Karpas-422 (cell line): ENCODE data around the gene MAGEB17. TPM values are rescaled to one million over a fixed set of nuclear protein-coding genes. Genes with fewer than 3 reads are reported as not detected.

Source experiments
- DNase-seq: peaks from one replicate; pipeline ENCODE4 v3.0.0-alpha.2; 2015
- H2AFZ ChIP-seq: fragments of 200-600 bp; sonication (generic); 2 replicates; pipeline ENCODE4 v1.6.1; 2014; ENCODE audit warnings: antibody characterized with exemption, low read length, mixed read lengths
- H3K27ac ChIP-seq: fragments of 200-600 bp; sonication (generic); 2 replicates; pipeline ENCODE4 v1.5.1; 2014; ENCODE audit warnings: mild to moderate bottlenecking, low read length, moderate library complexity
- H3K27me3 ChIP-seq: fragments of 200-600 bp; sonication (generic); 2 replicates; pipeline ENCODE4 v1.6.1; 2014; ENCODE audit warnings: low read length, mixed read lengths
- H3K36me3 ChIP-seq: fragments of 200-600 bp; sonication (generic); 2 replicates; pipeline ENCODE4 v1.6.1; 2014; ENCODE audit warnings: low read length, mixed read lengths; ENCODE audit not compliant: insufficient read depth
- H3K4me1 ChIP-seq: fragments of 200-600 bp; sonication (generic); 2 replicates; pipeline ENCODE4 v1.6.1; 2014; ENCODE audit warnings: mild to moderate bottlenecking, low read length, mixed read lengths
- H3K4me2 ChIP-seq: fragments of 200-600 bp; sonication (generic); 2 replicates; pipeline ENCODE4 v1.6.1; 2014; ENCODE audit warnings: low read length, low read depth, mild to moderate bottlenecking; ENCODE audit not compliant: poor library complexity, severe bottlenecking
- H3K4me3 ChIP-seq: fragments of 200-600 bp; sonication (generic); 2 replicates; pipeline ENCODE4 v1.5.1; 2014; ENCODE audit warnings: mild to moderate bottlenecking, antibody characterized with exemption, low read length, mixed read lengths
- H3K79me2 ChIP-seq: fragments of 200-600 bp; sonication (generic); 2 replicates; pipeline ENCODE4 v1.6.1; 2014; ENCODE audit warnings: mild to moderate bottlenecking, low read length, mixed read lengths
- H3K9ac ChIP-seq: fragments of 200-600 bp; sonication (generic); 2 replicates; pipeline ENCODE4 v1.6.0; 2014; ENCODE audit warnings: low read length
- H3K9me2 ChIP-seq: fragments of 200-600 bp; sonication (generic), shearing (Covaris generic); replicated peaks from 2 replicates; pipeline ENCODE4 v1.6.0; 2014; ENCODE audit warnings: mild to moderate bottlenecking, low read length, moderate library complexity; ENCODE audit not compliant: insufficient read depth
- H3K9me3 ChIP-seq: fragments of 300-700, 200-600 bp; sonication (generic); 2 replicates; pipeline ENCODE4 v1.6.1; 2014; ENCODE audit warnings: low read length, mixed read lengths
- H4K20me1 ChIP-seq: fragments of 200-600 bp; sonication (generic); 2 replicates; pipeline ENCODE4 v1.6.1; 2014; ENCODE audit warnings: mild to moderate bottlenecking, antibody characterized with exemption, low read length, low read depth; ENCODE audit not compliant: insufficient read depth
- total RNA-seq: library from RNA; depleted of rRNA; stranded (reverse); fragments of >200 nt; shearing (Covaris generic); gene quantifications from 2 replicates; pipeline ENCODE4 v1.2.3, GENCODE V29; 2014; ENCODE audit warnings: low replicate concordance

Gene MAGEB17
- total RNA-seq, 1 experiment from 2014 or later: not detected

- H3K27ac ChIP-seq: no peak overlapping the region
- no peaks in the 10 kb centered on the region for H3K9me2 ChIP-seq
- H4K20me1 ChIP-seq: no peaks in the 10 kb centered on the region
- no peak overlapping the region for H3K4me3 ChIP-seq
- H3K79me2 ChIP-seq: no peaks in the 10 kb centered on the region
- H3K27me3 ChIP-seq: no peaks in the 10 kb centered on the region
- no peak for DNase-seq
- H2AFZ ChIP-seq: no peak overlapping the region
- no peaks in the 10 kb centered on the region for H3K9me3 ChIP-seq
- no peaks in the 10 kb centered on the region for H3K36me3 ChIP-seq
- H3K9ac ChIP-seq: no peak overlapping the region
- no peak overlapping the region for H3K4me2 ChIP-seq
- no peaks in the 10 kb centered on the region; the same call in 1 of the 2 replicates for H3K4me1 ChIP-seq
These were observed 18.4 kb downstream of the MAGEB17 start for GRCh38 chrX:16185725-16186136.

GRCh38 chrX:16186380-16187007 is 19.2 kb downstream of the MAGEB17 start:
- Histone ChIP-seq H3K27ac (no peak overlapping the region), H3K9me2 (no peaks in the 10 kb centered on the region), H3K9me3 (no peaks in the 10 kb centered on the region), H3K9ac (no peak overlapping the region), H3K4me2 (no peak overlapping the region), H4K20me1 (no peaks in the 10 kb centered on the region), H3K4me3 (no peak overlapping the region), H2AFZ (no peak overlapping the region), H3K4me1 (no peaks in the 10 kb centered on the region; the same call in 1 of the 2 replicates), H3K27me3 (no peaks in the 10 kb centered on the region), H3K79me2 (no peaks in the 10 kb centered on the region), H3K36me3 (no peaks in the 10 kb centered on the region)
- no peak for DNase-seq

- no peaks in the 10 kb centered on the region for H3K79me2 ChIP-seq
- H2AFZ ChIP-seq: no peak overlapping the region
- no peaks in the 10 kb centered on the region for H4K20me1 ChIP-seq
- no peak overlapping the region for H3K27ac ChIP-seq
- H3K4me1 ChIP-seq: no peaks in the 10 kb centered on the region; the same call in 1 of the 2 replicates
- H3K36me3 ChIP-seq: no peaks in the 10 kb centered on the region
- H3K4me2 ChIP-seq: no peak overlapping the region
- H3K4me3 ChIP-seq: no peak overlapping the region
- no peaks in the 10 kb centered on the region for H3K27me3 ChIP-seq
- H3K9me2 ChIP-seq: no peaks in the 10 kb centered on the region
- no peaks in the 10 kb centered on the region for H3K9me3 ChIP-seq
- DNase-seq: no peak
- no peak overlapping the region for H3K9ac ChIP-seq
These were observed 19.9 kb downstream of the MAGEB17 start for GRCh38 chrX:16187024-16187760.

GRCh38 chrX:16188687-16189086 is 21.4 kb downstream of the MAGEB17 start:
- H3K27me3 ChIP-seq: no peaks in the 10 kb centered on the region
- no peak overlapping the region for H2AFZ ChIP-seq
- no peaks in the 10 kb centered on the region; the same call in 1 of the 2 replicates for H3K4me1 ChIP-seq
- H3K4me2 ChIP-seq: no peak overlapping the region
- H3K9me2 ChIP-seq: no peaks in the 10 kb centered on the region
- no peaks in the 10 kb centered on the region for H3K79me2 ChIP-seq
- no peak overlapping the region for H3K27ac ChIP-seq
- no peaks in the 10 kb centered on the region for H3K9me3 ChIP-seq
- no peak for DNase-seq
- no peak overlapping the region for H3K4me3 ChIP-seq
- no peaks in the 10 kb centered on the region for H3K36me3 ChIP-seq
- H3K9ac ChIP-seq: no peak overlapping the region
- no peaks in the 10 kb centered on the region for H4K20me1 ChIP-seq

- Histone ChIP-seq H4K20me1 (no peaks in the 10 kb centered on the region), H2AFZ (no peak overlapping the region), H3K27ac (no peak overlapping the region), H3K4me3 (no peak overlapping the region), H3K4me2 (no peak overlapping the region), H3K36me3 (no peaks in the 10 kb centered on the region), H3K27me3 (no peaks in the 10 kb centered on the region), H3K9me3 (no peaks in the 10 kb centered on the region), H3K79me2 (no peaks in the 10 kb centered on the region), H3K4me1 (no peaks in the 10 kb centered on the region; the same call in 1 of the 2 replicates), H3K9ac (no peak overlapping the region), H3K9me2 (no peaks in the 10 kb centered on the region)
- no peak for DNase-seq
These were observed 24.3 kb downstream of the MAGEB17 start for GRCh38 chrX:16191605-16192004.

GRCh38 chrX:16196829-16197228 is 29.5 kb downstream of the MAGEB17 start:
- H2AFZ ChIP-seq: no peak overlapping the region
- no peak overlapping the region for H3K4me3 ChIP-seq
- no peak overlapping the region for H3K27ac ChIP-seq
- H3K36me3 ChIP-seq: no peaks in the 10 kb centered on the region
- H3K9ac ChIP-seq: no peak overlapping the region
- H3K9me2 ChIP-seq: no peaks in the 10 kb centered on the region
- no peaks in the 10 kb centered on the region for H3K79me2 ChIP-seq
- no peak for DNase-seq
- no peaks in the 10 kb centered on the region for H3K27me3 ChIP-seq
- no peaks in the 10 kb centered on the region for H4K20me1 ChIP-seq
- H3K9me3 ChIP-seq: no peaks in the 10 kb centered on the region
- H3K4me2 ChIP-seq: no peak overlapping the region
- no peaks in the 10 kb centered on the region for H3K4me1 ChIP-seq

GRCh38 chrX:16199343-16199742 is 32.1 kb downstream of the MAGEB17 start:
- H3K9ac ChIP-seq: no peak overlapping the region
- H3K9me3 ChIP-seq: no peaks in the 10 kb centered on the region
- no peaks in the 10 kb centered on the region for H3K4me1 ChIP-seq

GRCh38 chrX:16202943-16203342 is 35.7 kb downstream of the MAGEB17 start:
- H3K4me2 ChIP-seq: no peak overlapping the region
- no peak for DNase-seq
- no peaks in the 10 kb centered on the region for H3K79me2 ChIP-seq
- no peaks in the 10 kb centered on the region for H4K20me1 ChIP-seq
- no peak overlapping the region for H2AFZ ChIP-seq
- H3K9me2 ChIP-seq: no peaks in the 10 kb centered on the region
- no peaks in the 10 kb centered on the region for H3K9me3 ChIP-seq
- H3K4me3 ChIP-seq: no peak overlapping the region
- no peak overlapping the region for H3K27ac ChIP-seq
- no peaks in the 10 kb centered on the region for H3K4me1 ChIP-seq
- no peak overlapping the region for H3K9ac ChIP-seq
- H3K36me3 ChIP-seq: no peaks in the 10 kb centered on the region
- H3K27me3 ChIP-seq: no peaks in the 10 kb centered on the region

More at GRCh38 chrX:16199343-16199742, 32.1 kb downstream of the MAGEB17 start:
- DNase-seq: no peak
- Histone ChIP-seq H4K20me1 (no peaks in the 10 kb centered on the region), H3K27me3 (no peaks in the 10 kb centered on the region), H3K27ac (no peak overlapping the region), H3K4me2 (no peak overlapping the region), H3K9me2 (no peaks in the 10 kb centered on the region), H2AFZ (no peak overlapping the region), H3K4me3 (no peak overlapping the region), H3K79me2 (no peaks in the 10 kb centered on the region), H3K36me3 (no peaks in the 10 kb centered on the region)
